GM12891 (cell line): ENCODE data around the gene ATP5MC3.

Source experiments
- POLR2A ChIP-seq: IDR thresholded peaks from 2 replicates; pipeline ENCODE4 v1.6.1; 2011; ENCODE audit warnings: low read depth, low read length, control low read depth
- POLR2AphosphoS5 ChIP-seq: IDR thresholded peaks from 2 replicates; pipeline ENCODE4 v1.6.1; 2011; ENCODE audit warnings: low read depth, low read length, control low read depth
- TAF1 ChIP-seq: IDR thresholded peaks from 2 replicates; pipeline ENCODE4 v1.6.1; 2011; ENCODE audit warnings: low read depth, low read length, control low read depth

GRCh38 chr2:175181877-175182308, 383 bp upstream of the ATP5MC3 start:
- TF ChIP-seq POLR2A (no peak), POLR2AphosphoS5 (no peak), TAF1 (no peak)
